H1 (cell line): ENCODE results near the gene KCTD12. TPM values are rescaled to one million over a fixed set of nuclear protein-coding genes. Genes with fewer than 3 reads are reported as not detected.

Source experiments
- CHD1 ChIP-seq: IDR thresholded peaks from 2 replicates; pipeline ENCODE4 v1.6.1; 2012; ENCODE audit warnings: low read depth, low read length, improper control_type of control experiment
- EP300 ChIP-seq, 2 experiments: IDR thresholded peaks; 1 replicate in 1 of 2; 2 replicates in 1 of 2; pipeline ENCODE4 v1.6.1; 2011 to 2012; ENCODE audit warnings: low read depth in 2 of 2, low read length in 2 of 2, mild to moderate bottlenecking in 2 of 2, borderline replicate concordance in 1 of 2, inconsistent platforms in 1 of 2, moderate library complexity in 1 of 2
- KDM1A ChIP-seq: fragments of 200-600, 300-600 bp; sonication (generic); IDR thresholded peaks from 2 replicates; pipeline ENCODE4 v1.7.1; 2016; ENCODE audit warnings: mild to moderate bottlenecking, low read length, borderline replicate concordance
- POLR2A ChIP-seq, 2 experiments: IDR thresholded peaks; 1 replicate in 1 of 2; 2 replicates in 1 of 2; pipeline ENCODE4 v1.6.1; 2011; ENCODE audit warnings: low read depth in 2 of 2, low read length in 2 of 2, mild to moderate bottlenecking in 2 of 2; ENCODE audit errors: control extremely low read depth in 1 of 2
- polyA plus RNA-seq, 7 experiments: library from polyadenylated mRNA; depleted of rRNA in 3 of 7; stranded (reverse) in 5 of 7; unstranded in 2 of 7; fragments of >200 nt in 5 of 7; fragments of 200-250 nt in 2 of 7; gene quantifications; 1 replicate in 5 of 7; 2 replicates in 1 of 7; 4 replicates in 1 of 7; pipeline versions ENCODE4 v1.2.1 to v1.2.3, GENCODE V29; 2011 to 2013; ENCODE audit warnings: missing spikeins in 2 of 7, mixed read lengths in 2 of 7
- total RNA-seq: library from RNA; stranded (reverse); fragmentation: NEBNext Ultra II Directional; extraction: Animal tissue kit (Norgen Biotek cat#: 25700); gene quantifications from 2 replicates; pipeline ENCODE4 v1.2.1, GENCODE V29; 2021
- TF ChIP-seq, protein P1 (sequence below), 3 experiments: IDR thresholded peaks; 1 replicate in 2 of 3; 2 replicates in 1 of 3; pipeline versions ENCODE4 v1.5.1 to v1.6.1; 2011; ENCODE audit warnings: low read length in 3 of 3, mild to moderate bottlenecking in 3 of 3, inconsistent platforms in 2 of 3, low read depth in 1 of 3, moderate library complexity in 1 of 3; ENCODE audit not compliant: insufficient read depth in 1 of 3; ENCODE audit errors: control extremely low read depth in 1 of 3

KCTD12 gene
- total and polyA plus RNA-seq, 2 of the 8 experiments (the other 6 are each of a cell fraction or from before 2014, with no cell fraction given) = 2.5 to 9.6 TPM

GRCh38 chr13:76837801-76838200 is 48.4 kb downstream of the KCTD12 start (continued):
- TF ChIP-seq, protein P1, sequence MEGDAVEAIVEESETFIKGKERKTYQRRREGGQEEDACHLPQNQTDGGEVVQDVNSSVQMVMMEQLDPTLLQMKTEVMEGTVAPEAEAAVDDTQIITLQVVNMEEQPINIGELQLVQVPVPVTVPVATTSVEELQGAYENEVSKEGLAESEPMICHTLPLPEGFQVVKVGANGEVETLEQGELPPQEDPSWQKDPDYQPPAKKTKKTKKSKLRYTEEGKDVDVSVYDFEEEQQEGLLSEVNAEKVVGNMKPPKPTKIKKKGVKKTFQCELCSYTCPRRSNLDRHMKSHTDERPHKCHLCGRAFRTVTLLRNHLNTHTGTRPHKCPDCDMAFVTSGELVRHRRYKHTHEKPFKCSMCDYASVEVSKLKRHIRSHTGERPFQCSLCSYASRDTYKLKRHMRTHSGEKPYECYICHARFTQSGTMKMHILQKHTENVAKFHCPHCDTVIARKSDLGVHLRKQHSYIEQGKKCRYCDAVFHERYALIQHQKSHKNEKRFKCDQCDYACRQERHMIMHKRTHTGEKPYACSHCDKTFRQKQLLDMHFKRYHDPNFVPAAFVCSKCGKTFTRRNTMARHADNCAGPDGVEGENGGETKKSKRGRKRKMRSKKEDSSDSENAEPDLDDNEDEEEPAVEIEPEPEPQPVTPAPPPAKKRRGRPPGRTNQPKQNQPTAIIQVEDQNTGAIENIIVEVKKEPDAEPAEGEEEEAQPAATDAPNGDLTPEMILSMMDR (IDR thresholded peaks at IDR 0.05; ENCODE audit: control extremely low read depth in 1 of 3, insufficient read depth in 1 of 3, low read depth in 1 of 3, low read length in 3 of 3) = no peak
- TF ChIP-seq POLR2A (IDR thresholded peaks at IDR 0.05; ENCODE audit: control extremely low read depth in 1 of 2, low read depth in 2 of 2, low read length in 2 of 2) (no peak), CHD1 (no peak), KDM1A (no peak), EP300 (IDR thresholded peaks at IDR 0.05; ENCODE audit: borderline replicate concordance in 1 of 2, low read depth in 2 of 2, low read length in 2 of 2) (no peak)
